HG02759 (cell line): ENCODE measurements around the gene RCBTB2.
"Not testable (repeated sequence)": the region's sequence is repeated elsewhere in the genome, so short reads cannot be mapped to it uniquely, and the experiment has no call there.

Experiments
- ATAC-seq: cut with Tn5 transposase; IDR thresholded peaks from one replicate; pipeline ENCODE4 v1.9.1; 2021; ENCODE audit warnings: mild to moderate bottlenecking, moderate library complexity; ENCODE audit not compliant: unreplicated experiment

The RCBTB2 gene

GRCh38 chr13:48457578-48458242 is 75.2 kb downstream of the RCBTB2 start:
- ATAC-seq = no peak

- ATAC-seq = no peak
Measured at GRCh38 chr13:48456546-48456945, 76.3 kb downstream of the RCBTB2 start.

GRCh38 chr13:48451196-48451595 is 81.7 kb downstream of the RCBTB2 start:
- not testable (repeated sequence) for ATAC-seq

GRCh38 chr13:48449656-48450055 is 83.2 kb downstream of the RCBTB2 start:
- ATAC-seq = no peak

- no peak for ATAC-seq
Measured at GRCh38 chr13:48448959-48449614, 83.8 kb downstream of the RCBTB2 start.

GRCh38 chr13:48448285-48448958 is 84.5 kb downstream of the RCBTB2 start:
- ATAC-seq = no peak

- ATAC-seq = no peak
Measured at GRCh38 chr13:48446464-48446863, 86.4 kb downstream of the RCBTB2 start.

- ATAC-seq = no peak
Measured at GRCh38 chr13:48443442-48444208, 89.3 kb downstream of the RCBTB2 start.
